ENCODE data around the gene IFT122. TPM values are rescaled to one million over a fixed set of nuclear protein-coding genes. Genes with fewer than 3 reads are reported as not detected.

IFT122 gene
- total and polyA plus RNA-seq, 10 donors = 5.2 to 31.3 (median 18.1) TPM

DNA sequence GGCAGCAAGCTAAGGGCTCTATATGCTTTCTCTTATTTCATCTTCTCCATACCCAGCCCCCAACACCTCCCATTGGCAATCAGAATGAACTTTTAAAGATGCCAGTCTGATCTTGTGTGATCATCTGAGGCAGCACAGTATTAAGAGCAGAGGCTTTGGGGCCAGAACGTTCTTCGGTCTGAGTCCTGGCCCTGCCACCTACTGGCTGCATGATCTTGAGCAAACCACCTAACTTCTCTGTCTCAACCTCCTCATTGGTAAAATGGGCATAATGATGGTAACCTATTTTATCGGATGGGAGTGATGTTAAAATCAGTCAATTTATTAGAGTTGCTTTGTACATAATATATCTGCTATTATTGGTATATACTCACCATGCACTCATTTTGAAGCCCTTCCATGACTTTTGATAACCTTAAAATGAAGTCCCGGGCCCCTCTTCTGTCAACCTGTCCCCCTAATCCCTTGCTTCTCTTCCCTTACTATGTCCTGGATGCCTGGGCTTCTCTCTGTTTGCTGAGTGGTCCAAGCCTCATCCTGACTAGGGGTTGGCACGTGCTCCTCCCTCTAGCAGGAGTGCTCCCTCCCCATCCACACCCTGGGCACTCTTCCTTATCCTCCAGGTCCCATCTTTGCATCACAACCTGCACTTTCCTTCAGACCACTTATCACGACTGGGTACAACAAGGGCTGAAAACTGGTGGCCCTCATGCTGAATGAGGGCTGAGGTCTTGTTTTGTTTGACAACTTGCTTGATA is 17.9 kb upstream of the IFT122 start:
- no peak overlapping the region for H3K4me3 ChIP-seq
- intact Hi-C loops (cut with DNase I; ENCODE audit: low total_unique reads) = no loop called here

DNA sequence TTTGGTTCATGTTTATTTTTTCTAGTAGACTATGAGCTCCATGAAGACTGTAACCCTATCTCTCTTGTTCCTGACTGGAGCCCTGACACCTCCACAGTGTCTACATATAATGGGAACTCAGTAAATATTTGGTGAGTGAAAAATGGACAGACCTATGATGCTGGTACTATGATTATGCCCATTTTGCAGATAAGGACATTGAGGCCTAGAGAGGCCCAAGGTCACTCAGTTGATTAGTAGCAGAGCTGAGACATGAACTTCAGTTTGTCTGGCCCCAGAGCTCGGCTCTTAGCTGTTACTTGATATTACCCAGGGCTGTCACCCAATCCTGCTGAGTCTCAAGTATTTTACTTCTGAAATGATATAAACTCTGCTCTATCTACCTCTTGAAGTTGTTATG is 17.1 kb upstream of the IFT122 start:
- Histone ChIP-seq H3K27me3 (replicated peaks in 1 of 7) (no peaks in the 10 kb centered on the region), H3K27ac (no peak overlapping the region), H3K36me3 (no peaks in the 10 kb centered on the region), H3K4me3 (no peak overlapping the region), H3K9me3 (peaks cover 0 to 9% (median 0%) of the 10 kb centered on the region in 8 donors), H3K4me1 (peaks cover 0 to 22% (median 6%) of the 10 kb centered on the region in 6 donors)
- no peak for DNase-seq
- TF ChIP-seq POLR2AphosphoS5 (IDR thresholded peaks at IDR 0.05) = no peak
- TF ChIP-seq, protein P1, sequence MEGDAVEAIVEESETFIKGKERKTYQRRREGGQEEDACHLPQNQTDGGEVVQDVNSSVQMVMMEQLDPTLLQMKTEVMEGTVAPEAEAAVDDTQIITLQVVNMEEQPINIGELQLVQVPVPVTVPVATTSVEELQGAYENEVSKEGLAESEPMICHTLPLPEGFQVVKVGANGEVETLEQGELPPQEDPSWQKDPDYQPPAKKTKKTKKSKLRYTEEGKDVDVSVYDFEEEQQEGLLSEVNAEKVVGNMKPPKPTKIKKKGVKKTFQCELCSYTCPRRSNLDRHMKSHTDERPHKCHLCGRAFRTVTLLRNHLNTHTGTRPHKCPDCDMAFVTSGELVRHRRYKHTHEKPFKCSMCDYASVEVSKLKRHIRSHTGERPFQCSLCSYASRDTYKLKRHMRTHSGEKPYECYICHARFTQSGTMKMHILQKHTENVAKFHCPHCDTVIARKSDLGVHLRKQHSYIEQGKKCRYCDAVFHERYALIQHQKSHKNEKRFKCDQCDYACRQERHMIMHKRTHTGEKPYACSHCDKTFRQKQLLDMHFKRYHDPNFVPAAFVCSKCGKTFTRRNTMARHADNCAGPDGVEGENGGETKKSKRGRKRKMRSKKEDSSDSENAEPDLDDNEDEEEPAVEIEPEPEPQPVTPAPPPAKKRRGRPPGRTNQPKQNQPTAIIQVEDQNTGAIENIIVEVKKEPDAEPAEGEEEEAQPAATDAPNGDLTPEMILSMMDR (IDR thresholded peaks at IDR 0.05 in 8 of 11, conservative IDR thresholded peaks at IDR 0.05 in 3 of 11) = no peak
- intact Hi-C loops (cut with DNase I; ENCODE audit: low total_unique reads) = no loop called here
- 89 to 100% (median 94%) methylated on average over 1 of the region's 1 CpG for WGBS, 5 donors

More for the DNA sequence above, 17.9 kb upstream of the IFT122 start:
- DNase-seq = no peak
- TF ChIP-seq POLR2AphosphoS5 (IDR thresholded peaks at IDR 0.05) (no peak), POLR2A (IDR thresholded peaks at IDR 0.05) (no peak)
- TF ChIP-seq, protein P1 (IDR thresholded peaks at IDR 0.05 in 8 of 11, conservative IDR thresholded peaks at IDR 0.05 in 3 of 11) = no peak
- WGBS, 5 donors = 83 to 90% (median 86%) methylated on average over 6 of the region's 6 CpGs
- no peaks in the 10 kb centered on the region for H3K27me3 ChIP-seq (replicated peaks in 1 of 7)
- no peaks in the 10 kb centered on the region for H3K36me3 ChIP-seq
- no peak overlapping the region for H3K27ac ChIP-seq
- peaks cover 0 to 19% (median 3%) of the 10 kb centered on the region in 6 donors for H3K4me1 ChIP-seq
- peaks cover 0 to 9% (median 0%) of the 10 kb centered on the region in 8 donors for H3K9me3 ChIP-seq

DNA sequence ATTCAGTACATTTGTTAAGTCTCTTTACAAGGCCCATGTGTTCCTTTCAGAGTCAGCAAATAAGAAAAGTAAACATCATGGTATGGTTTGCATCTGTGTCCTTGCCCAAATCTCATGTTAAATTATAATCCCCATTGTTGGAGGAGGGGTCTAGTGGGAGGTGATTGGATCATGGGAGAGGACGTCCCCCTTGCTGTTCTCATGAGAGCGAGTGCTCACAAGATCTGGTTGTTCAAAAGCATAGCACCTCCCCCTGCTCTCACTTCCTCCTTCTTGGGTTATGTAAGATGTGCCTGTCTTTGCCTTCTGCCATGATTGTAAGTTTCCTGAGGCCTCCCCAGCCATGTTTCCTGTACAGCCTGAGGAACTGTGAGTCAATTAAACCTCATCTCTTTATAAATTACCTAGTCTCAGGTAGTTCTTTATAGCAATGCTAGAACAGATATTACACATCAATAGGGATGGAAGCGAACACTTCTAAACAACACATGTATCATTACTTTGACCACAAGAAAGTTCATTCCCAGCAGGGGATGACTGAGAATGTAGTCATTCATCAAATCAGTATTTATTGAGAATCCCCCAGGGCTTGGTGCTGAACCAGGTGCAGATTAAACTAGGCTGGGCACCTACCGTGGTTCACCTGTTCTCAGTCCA is 15.7 kb upstream of the IFT122 start:
- no peaks in the 10 kb centered on the region for H3K36me3 ChIP-seq
- H3K4me1 ChIP-seq = peaks cover 0 to 36% (median 19%) of the 10 kb centered on the region in 6 donors
- TF ChIP-seq POLR2A (IDR thresholded peaks at IDR 0.05) (no peak), POLR2AphosphoS5 (IDR thresholded peaks at IDR 0.05) (peak in 1 of 3 donors; percentile 32)
- H3K4me3 ChIP-seq = no peak overlapping the region
- intact Hi-C loops (cut with DNase I; ENCODE audit: low total_unique reads) = no loop called here
- H3K9me3 ChIP-seq = peaks cover 0 to 9% (median 0%) of the 10 kb centered on the region in 8 donors
- no peak for DNase-seq
- H3K27me3 ChIP-seq (replicated peaks in 1 of 7) = no peaks in the 10 kb centered on the region
- 61 to 68% (median 64%) methylated on average over 4 of the region's 4 CpGs for WGBS, 5 donors
- peak overlapping the region in 3 of 8 donors; percentile 28 to 54 (median 48) for H3K27ac ChIP-seq

DNA sequence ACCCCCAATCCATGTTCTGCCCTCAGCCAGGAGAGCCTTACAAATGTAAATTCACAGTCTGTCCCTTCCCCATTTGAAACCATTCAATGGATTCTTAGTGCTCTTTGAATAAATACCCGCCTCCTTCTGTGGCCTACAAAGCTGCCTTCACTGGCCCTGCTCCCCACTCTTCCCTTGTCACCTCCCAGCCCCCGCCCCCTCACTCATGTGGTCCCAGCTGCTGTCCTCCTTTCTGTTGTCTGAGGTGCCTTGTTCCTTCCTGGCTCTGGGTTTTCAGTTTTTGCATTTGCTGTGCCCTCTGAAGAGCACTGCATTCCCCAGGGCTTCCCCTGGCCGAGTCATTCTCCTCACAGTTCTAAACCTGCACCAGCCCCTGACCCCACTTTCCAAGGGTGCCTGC is 14.8 kb upstream of the IFT122 start:
- no peaks in the 10 kb centered on the region for H3K27me3 ChIP-seq (replicated peaks in 1 of 7)
- H3K9me3 ChIP-seq = peaks cover 0 to 9% (median 0%) of the 10 kb centered on the region in 8 donors
- WGBS, 5 donors = 65 to 77% (median 69%) methylated on average over 3 of the region's 3 CpGs
- peaks cover 0 to 42% (median 19%) of the 10 kb centered on the region in 6 donors for H3K4me1 ChIP-seq
- TF ChIP-seq POLR2A (IDR thresholded peaks at IDR 0.05) (no peak), POLR2AphosphoS5 (IDR thresholded peaks at IDR 0.05) (no peak)
- TF ChIP-seq, protein P1 (IDR thresholded peaks at IDR 0.05 in 8 of 11, conservative IDR thresholded peaks at IDR 0.05 in 3 of 11) = no peak
- intact Hi-C loops (cut with DNase I; ENCODE audit: low total_unique reads) = no loop called here
- H3K27ac ChIP-seq = no peak overlapping the region
- H3K4me3 ChIP-seq = no peak overlapping the region
- peaks cover 0 to 9% (median 3%) of the 10 kb centered on the region in 6 donors for H3K36me3 ChIP-seq
- DNase-seq = no peak

All from spleen (tissue), 11 donors.